AG09309 (cell line): ENCODE results near the gene ZNF189.

Experiments used
- DNase-seq: peaks from one replicate; pipeline ENCODE4 v3.0.0-alpha.2; 2010; ENCODE audit warnings: low read depth
- H3K4me3 ChIP-seq: 2 replicates; pipeline ENCODE4 v1.5.1; 2011; ENCODE audit warnings: mild to moderate bottlenecking, low read depth, low read length, moderate library complexity; ENCODE audit not compliant: control insufficient read depth
- TF ChIP-seq, protein P1 (sequence below): IDR thresholded peaks from 2 replicates; pipeline ENCODE4 v1.5.1; 2011; ENCODE audit warnings: mild to moderate bottlenecking, low read depth, low read length, inconsistent platforms; ENCODE audit not compliant: insufficient read depth, control insufficient read depth; ENCODE audit errors: missing control alignments

Gene ZNF189

DNA sequence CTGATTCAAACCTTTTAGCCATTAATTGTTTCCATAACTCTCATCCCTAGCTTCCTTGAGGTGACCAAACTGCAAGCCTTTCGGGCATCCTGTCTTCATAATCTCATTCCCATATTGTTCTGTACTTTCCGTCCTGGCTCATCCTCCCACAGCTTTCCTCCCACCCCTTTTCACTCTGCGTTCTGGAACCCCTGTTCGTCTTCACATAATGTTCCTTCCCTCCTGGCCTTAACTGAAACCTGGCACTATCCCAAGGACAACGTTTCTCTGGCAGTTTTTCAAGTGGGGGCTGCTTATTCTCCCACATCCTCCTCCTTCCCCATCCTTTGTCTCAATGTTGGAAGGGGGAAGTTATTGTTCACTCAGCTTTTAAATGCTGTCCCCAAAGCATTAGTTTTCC, 1.5 kb downstream of the ZNF189 start:
- TF ChIP-seq, protein P1, sequence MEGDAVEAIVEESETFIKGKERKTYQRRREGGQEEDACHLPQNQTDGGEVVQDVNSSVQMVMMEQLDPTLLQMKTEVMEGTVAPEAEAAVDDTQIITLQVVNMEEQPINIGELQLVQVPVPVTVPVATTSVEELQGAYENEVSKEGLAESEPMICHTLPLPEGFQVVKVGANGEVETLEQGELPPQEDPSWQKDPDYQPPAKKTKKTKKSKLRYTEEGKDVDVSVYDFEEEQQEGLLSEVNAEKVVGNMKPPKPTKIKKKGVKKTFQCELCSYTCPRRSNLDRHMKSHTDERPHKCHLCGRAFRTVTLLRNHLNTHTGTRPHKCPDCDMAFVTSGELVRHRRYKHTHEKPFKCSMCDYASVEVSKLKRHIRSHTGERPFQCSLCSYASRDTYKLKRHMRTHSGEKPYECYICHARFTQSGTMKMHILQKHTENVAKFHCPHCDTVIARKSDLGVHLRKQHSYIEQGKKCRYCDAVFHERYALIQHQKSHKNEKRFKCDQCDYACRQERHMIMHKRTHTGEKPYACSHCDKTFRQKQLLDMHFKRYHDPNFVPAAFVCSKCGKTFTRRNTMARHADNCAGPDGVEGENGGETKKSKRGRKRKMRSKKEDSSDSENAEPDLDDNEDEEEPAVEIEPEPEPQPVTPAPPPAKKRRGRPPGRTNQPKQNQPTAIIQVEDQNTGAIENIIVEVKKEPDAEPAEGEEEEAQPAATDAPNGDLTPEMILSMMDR = no peak
- H3K4me3 ChIP-seq = peak overlapping the region; percentile 12
- no peak for DNase-seq

DNA sequence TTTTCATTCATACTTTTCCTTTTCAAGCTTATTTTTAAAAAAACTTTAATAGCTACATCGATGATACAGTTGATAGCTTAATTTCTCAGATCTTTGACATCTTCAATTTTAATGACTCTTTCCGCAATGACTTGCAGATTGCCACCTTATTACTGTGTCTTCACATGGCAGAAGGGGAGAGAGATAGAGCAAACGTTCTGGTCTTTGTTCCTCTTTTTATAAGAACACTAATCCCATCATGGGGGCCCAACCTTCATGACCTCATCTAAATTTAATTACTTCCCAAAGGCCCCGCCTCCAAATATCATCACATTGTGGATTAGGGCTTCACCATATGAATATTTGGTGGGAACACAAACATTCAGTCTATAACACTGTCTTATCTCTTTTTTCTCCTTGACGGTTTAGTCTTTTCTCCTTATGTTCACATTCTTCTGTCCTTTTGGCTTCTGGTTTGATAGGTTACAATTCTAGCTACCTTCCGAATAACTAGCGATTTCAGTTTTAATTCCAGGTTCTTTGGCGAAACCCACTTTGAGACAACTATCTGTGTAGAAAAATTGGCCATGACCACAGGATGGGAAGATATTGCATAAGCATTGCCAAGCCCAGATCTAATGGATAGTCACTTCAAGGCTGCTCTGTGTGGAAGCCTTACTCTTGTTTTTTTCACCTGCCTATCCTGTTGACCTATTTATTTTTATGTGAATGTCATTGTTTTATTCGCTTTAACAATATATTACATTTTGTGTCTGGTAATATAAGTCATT, 5.0 kb downstream of the ZNF189 start:
- TF ChIP-seq, protein P1 = no peak
- H3K4me3 ChIP-seq = no peak overlapping the region
- DNase-seq = no peak

DNA sequence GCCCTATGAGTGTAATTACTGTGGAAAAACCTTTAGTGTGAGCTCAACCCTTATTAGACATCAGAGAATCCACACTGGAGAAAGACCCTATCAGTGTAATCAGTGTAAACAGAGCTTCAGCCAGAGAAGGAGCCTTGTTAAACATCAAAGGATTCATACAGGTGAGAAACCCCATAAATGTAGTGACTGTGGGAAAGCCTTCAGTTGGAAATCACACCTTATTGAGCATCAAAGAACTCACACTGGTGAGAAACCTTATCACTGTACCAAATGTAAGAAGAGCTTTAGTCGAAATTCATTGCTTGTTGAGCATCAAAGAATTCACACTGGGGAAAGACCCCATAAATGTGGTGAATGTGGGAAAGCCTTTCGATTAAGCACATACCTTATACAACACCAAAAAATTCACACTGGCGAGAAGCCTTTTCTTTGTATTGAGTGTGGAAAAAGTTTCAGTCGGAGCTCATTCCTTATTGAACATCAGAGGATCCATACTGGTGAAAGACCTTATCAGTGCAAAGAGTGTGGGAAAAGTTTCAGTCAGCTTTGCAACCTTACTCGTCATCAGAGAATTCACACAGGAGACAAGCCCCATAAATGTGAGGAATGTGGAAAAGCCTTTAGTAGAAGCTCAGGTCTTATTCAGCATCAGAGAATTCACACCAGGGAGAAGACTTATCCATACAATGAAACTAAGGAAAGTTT, 9.9 kb downstream of the ZNF189 start:
- TF ChIP-seq, protein P1 = no peak
- no peak for DNase-seq
- no peak overlapping the region for H3K4me3 ChIP-seq

DNA sequence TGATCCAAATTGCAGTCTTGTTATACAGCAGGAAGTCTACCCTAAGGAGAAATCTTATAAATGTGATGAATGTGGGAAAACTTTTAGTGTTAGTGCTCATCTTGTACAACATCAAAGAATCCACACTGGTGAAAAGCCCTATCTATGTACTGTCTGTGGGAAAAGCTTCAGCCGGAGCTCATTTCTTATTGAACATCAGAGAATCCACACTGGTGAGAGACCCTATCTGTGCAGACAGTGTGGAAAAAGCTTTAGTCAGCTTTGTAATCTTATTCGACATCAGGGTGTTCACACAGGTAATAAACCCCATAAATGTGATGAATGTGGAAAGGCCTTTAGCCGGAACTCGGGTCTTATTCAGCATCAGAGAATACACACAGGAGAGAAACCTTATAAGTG, 10.4 kb downstream of the ZNF189 start:
- DNase-seq = no peak
- TF ChIP-seq, protein P1 = no peak

DNA sequence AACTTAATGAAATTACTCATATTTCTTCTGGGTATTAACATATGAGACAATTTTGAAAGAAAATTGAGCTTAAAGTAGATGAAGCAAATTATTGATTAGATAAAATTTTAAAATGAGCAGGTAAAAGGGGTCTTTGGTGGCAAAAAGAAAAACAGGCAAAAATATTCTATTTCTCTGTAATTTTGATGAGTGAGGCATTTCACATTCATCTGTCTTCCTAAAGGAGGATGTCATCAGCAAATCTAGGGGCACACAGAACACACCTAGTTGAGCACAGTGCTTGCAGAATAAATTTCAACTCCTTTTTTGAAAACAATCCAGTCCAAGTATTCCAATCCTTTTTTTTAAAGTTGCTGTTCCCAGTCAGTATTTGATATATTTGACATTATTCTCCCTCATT, 16.2 kb downstream of the ZNF189 start:
- TF ChIP-seq, protein P1 = no peak
- no peak for DNase-seq
- H3K4me3 ChIP-seq = no peak overlapping the region

More for the DNA sequence above, 10.4 kb downstream of the ZNF189 start:
- H3K4me3 ChIP-seq = no peak overlapping the region

DNA sequence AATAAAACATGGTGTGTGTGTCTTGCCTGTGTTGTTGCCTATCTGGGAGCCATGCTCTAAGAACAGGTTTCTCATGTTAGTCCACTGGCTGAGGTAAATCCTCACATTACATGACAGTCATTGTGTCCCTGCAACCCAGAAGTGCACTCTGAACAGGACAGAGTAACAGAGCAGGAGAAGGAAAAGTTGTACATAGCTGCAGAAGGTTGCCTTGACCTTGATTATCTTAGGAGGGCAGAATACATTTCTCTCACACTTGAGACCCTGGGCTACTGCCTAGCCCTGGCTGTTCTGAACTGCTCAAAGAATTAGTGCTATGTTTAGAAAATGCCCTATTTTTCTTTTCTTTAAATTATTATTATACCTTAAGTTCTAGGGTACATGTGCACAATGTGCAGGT, 16.9 kb downstream of the ZNF189 start:
- TF ChIP-seq, protein P1 = no peak
- DNase-seq = no peak
- H3K4me3 ChIP-seq = no peak overlapping the region
